HEK293T (cell line): Measurements from ENCODE around the gene BAZ1B.

Experiments used
- CTCF ChIA-PET: fragments of 350-600 bp; formaldehyde crosslinking; extraction: SDS; loops from one replicate; lab custom pipeline; 2021; ENCODE audit warnings: antibody characterized with exemption, inconsistent platforms; lab: Yijun Ruan, JAX
- POLR2A ChIA-PET: fragments of 350-600 bp; formaldehyde crosslinking; extraction: SDS; loops from one replicate; lab custom pipeline; 2020; ENCODE audit warnings: antibody characterized with exemption, inconsistent platforms; lab: Yijun Ruan, JAX
- DNase-seq: peaks from one replicate; pipeline ENCODE4 v3.0.0; 2012; ENCODE audit warnings: mixed read lengths; ENCODE audit errors: extremely low spot score
- ARNT ChIP-seq: fragments of 450-650 bp; IDR thresholded peaks from 2 replicates; pipeline ENCODE4 v1.6.1; 2017; ENCODE audit warnings: mild to moderate bottlenecking
- BHLHE40 ChIP-seq: fragments of 450-650 bp; IDR thresholded peaks from 2 replicates; pipeline ENCODE4 v1.6.1; 2016; ENCODE audit warnings: mild to moderate bottlenecking, moderate library complexity, borderline replicate concordance
- CTBP1 ChIP-seq: fragments of 450-650 bp; IDR thresholded peaks from 2 replicates; pipeline ENCODE4 v1.6.1; 2016; ENCODE audit warnings: borderline replicate concordance
- ELF4 ChIP-seq: fragments of 450-650 bp; IDR thresholded peaks from 2 replicates; pipeline ENCODE4 v1.6.1; 2017; ENCODE audit warnings: antibody characterized with exemption
- FOXA1 ChIP-seq: fragments of 450-650 bp; IDR thresholded peaks from 2 replicates; pipeline ENCODE4 v1.6.1; 2016; ENCODE audit warnings: mild to moderate bottlenecking
- FOXK2 ChIP-seq: fragments of 450-650 bp; IDR thresholded peaks from 2 replicates; pipeline ENCODE4 v1.6.1; 2016; ENCODE audit warnings: mild to moderate bottlenecking
- FOXM1 ChIP-seq: fragments of 450-650 bp; IDR thresholded peaks from 2 replicates; pipeline ENCODE4 v1.6.1; 2017; ENCODE audit warnings: mild to moderate bottlenecking, borderline replicate concordance
- HDGF ChIP-seq: fragments of 450-650 bp; IDR thresholded peaks from 2 replicates; pipeline ENCODE4 v1.6.1; 2017; ENCODE audit warnings: antibody characterized with exemption, borderline replicate concordance
- L3MBTL2 ChIP-seq: fragments of 450-650 bp; conservative IDR thresholded peaks from 2 replicates; pipeline ENCODE4 v1.6.1; 2016; ENCODE audit warnings: mild to moderate bottlenecking
- LEF1 ChIP-seq: fragments of 450-650 bp; IDR thresholded peaks from 2 replicates; pipeline ENCODE4 v1.6.1; 2017; ENCODE audit warnings: mild to moderate bottlenecking, borderline replicate concordance
- NFRKB ChIP-seq: fragments of 450-650 bp; IDR thresholded peaks from 2 replicates; pipeline ENCODE4 v1.6.1; 2016; ENCODE audit warnings: mild to moderate bottlenecking, moderate library complexity
- PKNOX1 ChIP-seq: fragments of 450-650 bp; IDR thresholded peaks from 2 replicates; pipeline ENCODE4 v1.6.1; 2016
- SP1 ChIP-seq: fragments of 450-650 bp; IDR thresholded peaks from 2 replicates; pipeline ENCODE4 v1.6.1; 2017
- SUZ12 ChIP-seq: fragments of 450-650 bp; IDR thresholded peaks from 2 replicates; pipeline ENCODE4 v1.6.1; 2016; ENCODE audit warnings: mild to moderate bottlenecking
- TARDBP ChIP-seq: fragments of 450-650 bp; IDR thresholded peaks from 2 replicates; pipeline ENCODE4 v1.6.1; 2016
- ZNF384 ChIP-seq: fragments of 450-650 bp; IDR thresholded peaks from 2 replicates; pipeline ENCODE4 v1.6.1; 2016

Gene BAZ1B

GRCh38 chr7:73395538-73396503 is 126.3 kb downstream of the BAZ1B start:
- TF ChIP-seq BHLHE40 (no peak), FOXK2 (no peak), SP1 (no peak), SUZ12 (no peak), NFRKB (no peak), FOXM1 (no peak), PKNOX1 (no peak), ZNF384 (no peak), ELF4 (no peak), FOXA1 (no peak), HDGF (no peak), LEF1 (no peak), TARDBP (no peak), CTBP1 (no peak), ARNT (no peak)
- CTCF ChIA-PET = no interaction called here
- DNase-seq = no peak
- POLR2A ChIA-PET = no interaction called here

GRCh38 chr7:73394422-73394821 is 127.7 kb downstream of the BAZ1B start:
- TF ChIP-seq PKNOX1 (no peak), NFRKB (no peak), ZNF384 (no peak), FOXM1 (no peak), L3MBTL2 (no peak)
- no peak for DNase-seq
- ChIA-PET CTCF (no interaction called here), POLR2A (no interaction called here)

GRCh38 chr7:73391396-73391795 is 130.7 kb downstream of the BAZ1B start:
- DNase-seq = no peak

More at GRCh38 chr7:73391396-73391795, 130.7 kb downstream of the BAZ1B start:
- ChIA-PET CTCF (no interaction called here), POLR2A (no interaction called here)
- no peak for TF ChIP-seq FOXK2
